Suprapubic skin (tissue), 4 donors: ENCODE data around the gene TMEM178A. TPM values are rescaled to one million over a fixed set of nuclear protein-coding genes. Genes with fewer than 3 reads are reported as not detected.

Experiments
- DNase-seq, 2 donors: peaks; one replicate each; pipeline ENCODE4 v3.0.0-alpha.2; 2019; ENCODE audit warnings: low spot score in 2 of 2
- H3K27ac ChIP-seq: fragments of 200-600 bp; sonication (generic); one replicate; pipeline ENCODE4 v1.5.1; 2019
- H3K27me3 ChIP-seq: fragments of 200-600 bp; sonication (generic); one replicate; pipeline ENCODE4 v1.5.1; 2019
- H3K36me3 ChIP-seq: fragments of 200-600 bp; sonication (generic); one replicate; pipeline ENCODE4 v1.5.1; 2019
- H3K4me1 ChIP-seq: fragments of 200-600 bp; sonication (generic); one replicate; pipeline ENCODE4 v1.5.1; 2019
- H3K4me3 ChIP-seq: fragments of 200-600 bp; sonication (generic); one replicate; pipeline ENCODE4 v1.5.1; 2019; ENCODE audit warnings: mild to moderate bottlenecking
- H3K9me3 ChIP-seq: fragments of 200-600 bp; sonication (generic); one replicate; pipeline ENCODE4 v1.5.1; 2019
- CTCF ChIP-seq, 2 donors: fragments of 200-600 bp in 1 of 2; fragments of 450-650 bp in 1 of 2; sonication (generic) in 1 of 2; IDR thresholded peaks; one replicate each; pipeline ENCODE4 v1.5.1; 2016 to 2019; ENCODE audit warnings: antibody characterized with exemption in 2 of 2, mild to moderate bottlenecking in 1 of 2, moderate library complexity in 1 of 2
- EP300 ChIP-seq: sonication (generic); formaldehyde crosslinking; IDR thresholded peaks from one replicate; pipeline ENCODE4 v1.6.1; 2017; ENCODE audit warnings: antibody characterized with exemption
- POLR2A ChIP-seq, 2 donors: fragments of 450-650 bp; IDR thresholded peaks; one replicate each; pipeline ENCODE4 v1.6.1; 2017; ENCODE audit warnings: antibody characterized with exemption in 2 of 2, mild to moderate bottlenecking in 2 of 2, moderate library complexity in 2 of 2
- POLR2AphosphoS5 ChIP-seq, 3 donors: sonication (generic); formaldehyde crosslinking; IDR thresholded peaks; one replicate each; pipeline ENCODE4 v1.6.1; 2017; ENCODE audit warnings: antibody characterized with exemption in 3 of 3
- WGBS: methylation state at CpG from one replicate; pipeline ENCODE4 v1.1.5; 2018; 5-methylcytosine and 5-hydroxymethylcytosine counted together
- total RNA-seq, 4 donors: library from RNA; depleted of rRNA; stranded (reverse); fragments of >200 nt; gene quantifications; one replicate each; pipeline ENCODE4 v1.1.0, GENCODE V29; 2016

TMEM178A gene
- total RNA-seq, 4 donors from 2014 or later, result 0.68 to 7.4 (median 2.3) TPM

- Histone ChIP-seq H3K9me3 (no peaks in the 10 kb centered on the region), H3K4me3 (no peak overlapping the region), H3K27me3 (no peaks in the 10 kb centered on the region), H3K4me1 (peaks cover 6% of the 10 kb centered on the region), H3K27ac (no peak overlapping the region), H3K36me3 (peaks cover 48% of the 10 kb centered on the region)
- no peak for DNase-seq
- WGBS, result 72% methylated on average over 8 of the region's 8 CpGs
- TF ChIP-seq POLR2A (IDR thresholded peaks at IDR 0.05) (no peak), POLR2AphosphoS5 (IDR thresholded peaks at IDR 0.05) (no peak), CTCF (IDR thresholded peaks at IDR 0.05) (no peak), EP300 (no peak)
These were observed 71.9 kb downstream of the TMEM178A start for GRCh38 chr2:39737661-39738060.

- Histone ChIP-seq H3K27ac (no peak overlapping the region), H3K27me3 (no peaks in the 10 kb centered on the region), H3K4me3 (no peak overlapping the region), H3K4me1 (peaks cover 4% of the 10 kb centered on the region), H3K9me3 (no peaks in the 10 kb centered on the region), H3K36me3 (peaks cover 54% of the 10 kb centered on the region)
- TF ChIP-seq EP300 (no peak), POLR2AphosphoS5 (IDR thresholded peaks at IDR 0.05) (no peak), POLR2A (IDR thresholded peaks at IDR 0.05) (no peak), CTCF (IDR thresholded peaks at IDR 0.05) (no peak)
- 88% methylated on average over 2 of the region's 2 CpGs for WGBS
- no peak for DNase-seq
These were observed 73.2 kb downstream of the TMEM178A start for GRCh38 chr2:39738936-39739335.

GRCh38 chr2:39739386-39739785 lies 73.7 kb downstream of the TMEM178A start:
- no peak overlapping the region for H3K27ac ChIP-seq
- DNase-seq, result no peak
- peaks cover 54% of the 10 kb centered on the region for H3K36me3 ChIP-seq
- no peaks in the 10 kb centered on the region for H3K9me3 ChIP-seq
- no peak overlapping the region for H3K4me3 ChIP-seq
- 71% methylated on average over 5 of the region's 5 CpGs for WGBS
- H3K27me3 ChIP-seq, result no peaks in the 10 kb centered on the region
- no peaks in the 10 kb centered on the region for H3K4me1 ChIP-seq
- no peak for TF ChIP-seq POLR2AphosphoS5 (IDR thresholded peaks at IDR 0.05)
- TF ChIP-seq EP300, result no peak
- no peak for TF ChIP-seq CTCF (IDR thresholded peaks at IDR 0.05)
- no peak for TF ChIP-seq POLR2A (IDR thresholded peaks at IDR 0.05)

DNA sequence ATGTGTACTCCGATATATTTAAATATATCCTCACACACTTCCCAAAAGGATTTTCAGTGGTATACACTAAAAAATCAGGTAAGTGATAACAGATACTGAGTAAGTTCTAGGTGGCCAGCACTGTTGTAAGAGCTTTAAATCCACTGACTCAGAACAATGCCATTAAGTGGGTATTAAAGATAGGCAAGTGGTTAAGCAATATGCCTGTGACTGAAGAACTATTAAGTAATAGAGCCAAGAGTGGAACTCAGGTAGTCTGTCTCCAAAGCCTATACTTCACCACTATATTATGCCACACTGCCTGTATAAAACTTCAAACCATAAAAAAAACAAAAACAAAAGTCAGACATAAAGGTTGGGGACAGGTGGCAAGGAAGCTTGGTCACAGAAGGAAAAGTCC lies 76.2 kb downstream of the TMEM178A start:
- H3K4me1 ChIP-seq, result no peaks in the 10 kb centered on the region
- DNase-seq, result no peak
- WGBS, result 93% methylated on average over 1 of the region's 1 CpG
- peaks cover 43% of the 10 kb centered on the region for H3K36me3 ChIP-seq
- H3K27me3 ChIP-seq, result no peaks in the 10 kb centered on the region
- TF ChIP-seq CTCF (IDR thresholded peaks at IDR 0.05) (no peak), EP300 (no peak), POLR2AphosphoS5 (IDR thresholded peaks at IDR 0.05) (no peak), POLR2A (IDR thresholded peaks at IDR 0.05) (no peak)
- no peaks in the 10 kb centered on the region for H3K9me3 ChIP-seq
- no peak overlapping the region for H3K27ac ChIP-seq
- no peak overlapping the region for H3K4me3 ChIP-seq

GRCh38 chr2:39743269-39743776 lies 77.6 kb downstream of the TMEM178A start:
- H3K27ac ChIP-seq, result no peak overlapping the region
- no peak for DNase-seq
- H3K27me3 ChIP-seq, result no peaks in the 10 kb centered on the region
- no peaks in the 10 kb centered on the region for H3K9me3 ChIP-seq
- H3K4me3 ChIP-seq, result no peak overlapping the region
- H3K36me3 ChIP-seq, result peaks cover 45% of the 10 kb centered on the region
- TF ChIP-seq POLR2A (IDR thresholded peaks at IDR 0.05) (no peak), CTCF (IDR thresholded peaks at IDR 0.05) (no peak)
- WGBS, result 45% methylated on average over 1 of the region's 1 CpG
- H3K4me1 ChIP-seq, result no peaks in the 10 kb centered on the region
